Measurements from ENCODE around the gene CTNNBL1.

DNA sequence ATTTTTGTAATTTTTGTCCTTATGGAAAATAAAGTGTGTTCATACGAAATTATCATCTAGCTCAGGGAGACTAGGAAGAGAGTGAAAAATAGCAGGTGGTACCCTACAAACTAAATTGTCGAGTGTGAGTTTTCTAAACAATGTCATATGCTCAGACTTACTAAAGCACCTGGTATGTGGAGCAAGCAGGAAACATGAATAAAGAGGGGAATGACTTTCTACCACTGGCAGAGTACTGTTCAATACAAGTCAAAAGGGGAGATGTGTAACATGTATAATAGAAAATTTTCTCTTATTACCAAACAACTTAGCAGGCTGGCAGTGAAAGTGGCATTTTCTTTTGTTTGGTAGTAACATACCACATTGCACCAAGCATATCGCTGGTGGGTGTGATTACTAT, 36.1 kb downstream of the CTNNBL1 start:
- TF ChIP-seq SUZ12 (IDR thresholded peaks at IDR 0.05; ENCODE audit: extremely low read depth, insufficient read depth, insufficient read length) (no peak), ZNF274 (IDR thresholded peaks at IDR 0.05; ENCODE audit: low read depth, low read length) (no peak), YY1 (IDR thresholded peaks at IDR 0.05; ENCODE audit: insufficient read depth, insufficient read length) (no peak)

Data from NT2/D1 (cell line).